Erythroblast (primary cell): ENCODE data around the gene SLC39A11.

Source experiments
- GATA1 ChIP-seq: IDR thresholded peaks from 2 replicates; pipeline ENCODE4 v1.6.1; 2011; ENCODE audit warnings: low read depth, mild to moderate bottlenecking, control low read depth, low read length, moderate library complexity
- POLR2A ChIP-seq: IDR thresholded peaks from 2 replicates; pipeline ENCODE4 v1.6.1; 2011; ENCODE audit warnings: mild to moderate bottlenecking, low read length

DNA sequence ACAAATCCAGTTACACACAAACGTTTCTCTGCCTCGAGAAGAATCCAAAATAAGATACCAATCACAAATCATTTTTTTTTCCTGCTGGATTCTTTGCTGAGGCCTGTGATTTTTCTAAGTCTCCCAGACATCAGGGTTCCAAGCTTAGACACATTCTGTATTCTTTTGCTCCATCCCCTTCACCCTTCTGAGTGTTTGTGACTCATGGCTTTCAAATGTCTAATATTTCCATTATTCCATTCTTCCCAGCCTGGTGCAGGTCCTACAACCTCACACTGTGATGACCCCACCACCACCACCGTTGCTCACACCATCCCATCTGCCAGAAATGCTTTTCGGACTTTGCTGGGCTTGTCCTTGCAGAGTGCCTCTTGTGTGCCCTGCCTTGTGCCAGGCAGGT lies 491.6 kb downstream of the SLC39A11 start:
- TF ChIP-seq POLR2A (no peak), GATA1 (no peak)
